Naive thymus-derived CD4-positive, alpha-beta T cell (primary cell): ENCODE data around the gene VSIR. TPM values are rescaled to one million over a fixed set of nuclear protein-coding genes. Genes with fewer than 3 reads are reported as not detected.

Experiments used
- ATAC-seq: fragments of 150-1000 bp; cut with Tn5 transposase; 2 replicates; pipeline ENCODE4 v1.10.0; 2021; ENCODE audit warnings: mild to moderate bottlenecking, moderate library complexity
- CTCF ChIA-PET: fragments of 350-600 bp; sonication (Branson Sonifier 250); formaldehyde crosslinking; loops from one replicate; lab custom pipeline; 2021; ENCODE audit warnings: antibody characterized with exemption; lab: Charles Lee
- POLR2A ChIA-PET: fragments of 350-600 bp; sonication (Branson Sonifier 250); formaldehyde crosslinking; loops from one replicate; lab custom pipeline; 2021; ENCODE audit warnings: antibody characterized with exemption, inconsistent platforms; lab: Charles Lee
- DNase-seq, 9 donors: peaks; one replicate each; pipeline versions ENCODE4 v3.0.0 to v3.0.0-alpha.2; 2020 to 2022; ENCODE audit warnings: mixed read lengths in 1 of 9
- H3K27ac ChIP-seq: one replicate; pipeline ENCODE4 v1.7.0; 2013; ENCODE audit warnings: mild to moderate bottlenecking, low read depth, low read length, moderate library complexity
- H3K27me3 ChIP-seq, 2 donors: one replicate each; pipeline ENCODE4 v1.7.0; 2013; ENCODE audit warnings: low read length in 2 of 2, mild to moderate bottlenecking in 2 of 2, moderate library complexity in 2 of 2; ENCODE audit not compliant: control insufficient read depth in 2 of 2, insufficient read depth in 2 of 2
- H3K36me3 ChIP-seq, 3 experiments: 1 replicate in 2 of 3; 2 replicates in 1 of 3; pipeline ENCODE4 v1.7.0; 2013; ENCODE audit warnings: low read length in 3 of 3, mild to moderate bottlenecking in 3 of 3, moderate library complexity in 1 of 3; ENCODE audit not compliant: insufficient read depth in 3 of 3, control insufficient read depth in 2 of 3
- H3K4me1 ChIP-seq, 2 donors: one replicate each; pipeline ENCODE4 v1.7.0; 2013; ENCODE audit warnings: low read length in 2 of 2, mild to moderate bottlenecking in 2 of 2, moderate library complexity in 1 of 2; ENCODE audit not compliant: control insufficient read depth in 2 of 2, insufficient read depth in 2 of 2
- H3K4me3 ChIP-seq: 2 replicates; pipeline ENCODE4 v1.7.0; 2013; ENCODE audit warnings: mild to moderate bottlenecking, low read length
- H3K9me3 ChIP-seq, 3 experiments: 1 replicate in 2 of 3; 2 replicates in 1 of 3; pipeline ENCODE4 v1.7.0; 2013; ENCODE audit warnings: low read length in 3 of 3; ENCODE audit not compliant: control insufficient read depth in 2 of 3
- H3K27ac Mint-ChIP-seq, 9 donors: one replicate each; pipeline ENCODE4 v1.8.0; 2020 to 2022; ENCODE audit warnings: mixed read lengths in 9 of 9, mild to moderate bottlenecking in 8 of 9, moderate library complexity in 5 of 9, inconsistent platforms in 2 of 9
- H3K27me3 Mint-ChIP-seq, 5 donors: one replicate each; pipeline ENCODE4 v1.8.0; 2021 to 2022; ENCODE audit warnings: mixed read lengths in 5 of 5, mild to moderate bottlenecking in 1 of 5
- H3K36me3 Mint-ChIP-seq, 5 donors: one replicate each; pipeline ENCODE4 v1.8.0; 2020 to 2022; ENCODE audit warnings: mixed read lengths in 5 of 5, mild to moderate bottlenecking in 3 of 5, inconsistent platforms in 1 of 5
- H3K4me1 Mint-ChIP-seq, 7 donors: one replicate each; pipeline ENCODE4 v1.8.0; 2020 to 2022; ENCODE audit warnings: mixed read lengths in 7 of 7, mild to moderate bottlenecking in 3 of 7, inconsistent platforms in 1 of 7
- H3K4me3 Mint-ChIP-seq, 10 donors: one replicate each; pipeline ENCODE4 v1.8.0; 2020 to 2022; ENCODE audit warnings: mild to moderate bottlenecking in 10 of 10, mixed read lengths in 10 of 10, moderate library complexity in 6 of 10, inconsistent platforms in 2 of 10
- H3K9me3 Mint-ChIP-seq, 11 donors: one replicate each; pipeline ENCODE4 v1.8.0; 2020 to 2022; ENCODE audit warnings: mixed read lengths in 11 of 11, mild to moderate bottlenecking in 4 of 11, inconsistent platforms in 1 of 11, moderate library complexity in 1 of 11
- intact Hi-C, 2 donors: fragments of 100-400 bp; cut with micrococcal nuclease; formaldehyde crosslinking; loops; one replicate each; pipeline ENCODE4 v1.15.1; 2023
- polyA plus RNA-seq, 2 donors: library from polyadenylated mRNA; unstranded; fragments of 300-500 nt; fragmentation: Illumina TruSeq; gene quantifications; one replicate each; pipeline ENCODE4 v1.2.3, GENCODE V29; 2021
- total RNA-seq, 6 experiments: library from RNA in 5 of 6; stranded (reverse) in 5 of 6; gene quantifications; 1 replicate in 5 of 6; 2 replicates in 1 of 6; pipeline ENCODE4 v1.2.3 and lab custom pipeline; 2021 to 2026

VSIR gene
- total and polyA plus RNA-seq, 7 experiments from 2014 or later = 91.1 to 300 (median 124) TPM

DNA sequence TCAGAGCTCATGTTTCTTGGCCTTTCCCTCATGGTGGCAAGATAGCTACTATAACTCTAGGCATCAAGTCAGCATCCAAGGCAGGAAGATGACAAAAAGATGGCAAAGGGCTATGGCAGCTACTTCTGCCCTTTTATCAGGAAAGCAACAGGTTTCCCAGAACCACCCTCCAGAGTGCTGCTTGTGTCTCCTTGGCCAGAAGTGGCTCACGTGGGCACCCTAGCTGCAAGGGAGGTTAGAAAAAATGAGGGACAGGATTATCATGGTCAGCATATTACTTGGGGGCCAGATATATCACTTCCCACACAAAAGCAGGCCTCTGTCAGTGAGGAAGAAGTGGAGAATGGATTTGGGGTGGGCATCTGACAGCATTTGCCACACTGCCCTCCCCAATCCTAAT lies 29.5 kb downstream of the VSIR start:
- peak overlapping the region; percentile 74 for H3K27ac ChIP-seq
- H3K9me3 Mint-ChIP-seq = peaks cover 0 to 2% (median 0%) of the 10 kb centered on the region in 11 donors
- H3K27ac Mint-ChIP-seq = peak overlapping the region; percentile 81 to 99 (median 98)
- H3K9me3 ChIP-seq = no peaks in the 10 kb centered on the region
- intact Hi-C loops = loop anchor here in 1 of 2 donors (10.0 kb wide), 1 partner anchor 551 kb away; no protein-coding TSS in a partner anchor
- no peaks in the 10 kb centered on the region for H3K27me3 Mint-ChIP-seq
- DNase-seq (no peak), ATAC-seq (no peak)
- H3K36me3 ChIP-seq = no peaks in the 10 kb centered on the region
- ChIA-PET CTCF (interaction anchor here (0.6 to 3.5 kb wide), 6 partner anchors 9 to 35 kb away, joined by 3 to 13 read pairs (median 3); partner anchors contain the start of gene VSIR), POLR2A (interaction anchor here (1.2 to 26.0 kb wide), 5 partner anchors 8 to 50 kb away, joined by 3 to 863 read pairs (median 18); partner anchors contain the start of genes C10orf105 and VSIR)
- no peak overlapping the region for H3K4me3 ChIP-seq
- no peaks in the 10 kb centered on the region for H3K27me3 ChIP-seq
- peaks cover 80 to 100% (median 97%) of the 10 kb centered on the region in 7 donors for H3K4me1 Mint-ChIP-seq
- peaks cover 93 to 99% of the 10 kb centered on the region in 2 donors for H3K4me1 ChIP-seq
- peak overlapping the region in 8 of 10 donors; percentile 59 to 90 (median 78) for H3K4me3 Mint-ChIP-seq
- H3K36me3 Mint-ChIP-seq = peaks cover 0 to 39% (median 0%) of the 10 kb centered on the region in 5 donors

DNA sequence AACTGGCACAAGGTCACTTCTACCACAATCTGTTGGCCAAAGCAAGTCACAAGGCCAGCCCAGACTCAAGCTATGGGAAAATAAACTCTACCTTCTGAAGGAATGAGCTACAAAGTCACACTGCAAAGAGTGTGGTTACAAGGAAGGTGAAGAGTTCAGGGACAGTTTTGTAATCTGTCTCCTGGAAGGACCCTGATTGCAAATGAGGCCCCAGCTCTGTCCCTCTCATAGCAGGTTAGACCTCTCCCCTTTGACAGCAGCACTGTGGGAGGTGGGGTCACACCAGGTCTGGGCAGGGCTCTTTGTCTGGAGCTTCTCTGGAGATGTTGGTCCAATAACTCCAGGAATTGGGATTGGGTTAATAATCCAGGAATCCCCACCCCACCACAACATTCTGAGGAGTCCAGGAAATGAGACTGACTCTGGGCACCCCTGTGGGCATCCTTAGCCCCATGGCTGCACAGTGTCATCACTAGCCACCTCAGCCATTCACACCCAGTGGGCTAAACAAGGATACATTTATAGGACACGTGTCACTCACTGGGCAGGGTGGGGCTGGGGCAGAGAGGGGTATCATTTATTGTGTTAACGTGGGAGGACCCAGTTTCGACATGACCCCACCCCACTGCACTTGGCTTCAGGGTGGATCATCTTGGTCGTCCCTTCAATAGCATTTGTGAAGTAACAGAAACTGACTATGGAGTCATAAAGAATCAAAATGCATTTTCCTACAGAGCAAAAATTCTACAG lies 30.1 kb downstream of the VSIR start:
- H3K4me1 Mint-ChIP-seq = peaks cover 79 to 100% (median 97%) of the 10 kb centered on the region in 7 donors
- H3K9me3 ChIP-seq = no peaks in the 10 kb centered on the region
- peak overlapping the region; percentile 74 for H3K27ac ChIP-seq
- no peaks in the 10 kb centered on the region for H3K27me3 Mint-ChIP-seq
- peak overlapping the region; percentile 50 to 90 (median 78) for H3K4me3 Mint-ChIP-seq
- H3K36me3 Mint-ChIP-seq = peaks cover 0 to 35% (median 0%) of the 10 kb centered on the region in 5 donors
- H3K27ac Mint-ChIP-seq = peak overlapping the region; percentile 81 to 99 (median 98)
- POLR2A ChIA-PET = interaction anchor here (1.2 to 26.0 kb wide), 6 partner anchors 8 to 49 kb away, joined by 3 to 863 read pairs (median 12); partner anchors contain the start of genes C10orf105 and VSIR
- H3K4me3 ChIP-seq = peak overlapping the region; percentile 55
- intact Hi-C loops = loop anchor here in 1 of 2 donors (10.0 kb wide), 1 partner anchor 552 kb away; no protein-coding TSS in a partner anchor
- DNase-seq = no peak
- H3K27me3 ChIP-seq = no peaks in the 10 kb centered on the region
- H3K4me1 ChIP-seq = peaks cover 87 to 97% of the 10 kb centered on the region in 2 donors
- no peak for ATAC-seq
- no peaks in the 10 kb centered on the region for H3K36me3 ChIP-seq
- CTCF ChIA-PET = interaction anchor here (0.8 to 3.5 kb wide), 10 partner anchors 8 to 46 kb away, joined by 3 to 13 read pairs (median 4); no protein-coding TSS in a partner anchor
- peaks cover 0 to 2% (median 0%) of the 10 kb centered on the region in 11 donors for H3K9me3 Mint-ChIP-seq

DNA sequence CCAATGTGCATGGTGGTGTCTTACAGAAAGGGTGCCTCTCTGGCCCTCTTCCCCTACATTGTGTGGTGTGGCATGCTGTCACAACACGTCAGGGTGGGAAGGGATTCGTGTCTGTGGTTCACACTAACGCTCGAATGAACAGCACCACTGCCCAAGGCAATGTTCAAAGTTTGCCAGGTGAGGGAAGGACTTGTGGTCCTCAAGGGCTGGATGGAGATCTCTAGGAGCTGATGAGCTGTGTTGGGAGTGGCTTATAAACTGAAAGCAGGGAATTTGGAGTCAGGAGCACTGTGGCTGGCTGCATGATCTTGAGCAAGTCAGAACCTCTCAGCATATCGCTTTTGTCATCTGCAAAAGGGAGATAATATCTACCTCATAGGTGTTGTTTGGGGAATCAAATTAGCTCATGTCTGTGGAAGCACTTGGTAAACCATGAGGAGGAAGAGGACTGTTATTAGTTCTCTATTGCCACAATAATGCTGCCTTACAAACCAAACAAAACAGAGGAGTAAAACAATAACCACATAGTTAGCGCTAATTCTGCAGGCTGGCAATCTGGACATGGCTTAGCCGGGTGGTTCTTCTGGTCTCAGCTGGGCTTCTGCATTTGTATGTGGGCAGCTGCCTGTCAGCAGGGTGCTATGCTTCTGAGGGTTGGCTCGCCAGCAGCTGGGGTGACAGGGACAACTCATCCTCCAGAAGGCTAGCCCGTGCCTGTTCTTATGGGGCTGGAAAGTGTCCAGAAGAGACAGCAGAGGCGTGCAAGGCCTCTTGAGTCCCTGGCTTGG lies 30.8 kb downstream of the VSIR start:
- Mint-ChIP-seq H3K4me3 (peak overlapping the region; percentile 50 to 90 (median 78)), H3K27me3 (no peaks in the 10 kb centered on the region), H3K27ac (peak overlapping the region; percentile 81 to 99 (median 98)), H3K9me3 (peaks cover 0 to 2% (median 0%) of the 10 kb centered on the region in 11 donors), H3K4me1 (peaks cover 80 to 100% (median 98%) of the 10 kb centered on the region in 7 donors), H3K36me3 (peaks cover 0 to 32% (median 0%) of the 10 kb centered on the region in 5 donors)
- ATAC-seq (peak; percentile 55), DNase-seq (no peak)
- Histone ChIP-seq H3K9me3 (no peaks in the 10 kb centered on the region), H3K36me3 (no peaks in the 10 kb centered on the region), H3K4me3 (peak overlapping the region; percentile 55), H3K27ac (peak overlapping the region; percentile 74), H3K4me1 (peaks cover 85 to 97% of the 10 kb centered on the region in 2 donors), H3K27me3 (no peaks in the 10 kb centered on the region)
- ChIA-PET CTCF (interaction anchor here (0.8 to 3.5 kb wide), 9 partner anchors 10 to 46 kb away, joined by 3 to 13 read pairs (median 4); no protein-coding TSS in a partner anchor), POLR2A (interaction anchor here (1.0 to 26.0 kb wide), 7 partner anchors 8 to 48 kb away, joined by 3 to 863 read pairs (median 7); partner anchors contain the start of genes C10orf105 and VSIR)
- intact Hi-C loops = loop anchor here in 1 of 2 donors (10.0 kb wide), 1 partner anchor 552 kb away; no protein-coding TSS in a partner anchor

DNA sequence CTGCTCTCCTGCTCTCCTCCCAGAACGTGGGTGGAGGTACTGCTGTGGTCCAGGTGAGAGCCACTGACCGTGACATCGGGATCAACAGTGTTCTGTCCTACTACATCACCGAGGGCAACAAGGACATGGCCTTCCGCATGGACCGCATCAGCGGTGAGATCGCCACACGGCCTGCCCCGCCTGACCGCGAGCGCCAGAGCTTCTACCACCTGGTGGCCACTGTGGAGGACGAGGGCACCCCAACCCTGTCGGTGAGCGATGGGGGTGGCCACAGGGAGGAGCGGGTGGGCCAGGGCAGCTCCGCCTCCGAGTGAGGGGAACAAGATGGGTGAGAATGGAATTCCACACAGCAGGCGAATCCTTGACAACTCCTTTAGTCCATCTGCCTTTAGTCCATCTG lies 31.6 kb downstream of the VSIR start:
- H3K27ac Mint-ChIP-seq = peak overlapping the region; percentile 81 to 99 (median 98)
- peak overlapping the region; percentile 55 for H3K4me3 ChIP-seq

DNA sequence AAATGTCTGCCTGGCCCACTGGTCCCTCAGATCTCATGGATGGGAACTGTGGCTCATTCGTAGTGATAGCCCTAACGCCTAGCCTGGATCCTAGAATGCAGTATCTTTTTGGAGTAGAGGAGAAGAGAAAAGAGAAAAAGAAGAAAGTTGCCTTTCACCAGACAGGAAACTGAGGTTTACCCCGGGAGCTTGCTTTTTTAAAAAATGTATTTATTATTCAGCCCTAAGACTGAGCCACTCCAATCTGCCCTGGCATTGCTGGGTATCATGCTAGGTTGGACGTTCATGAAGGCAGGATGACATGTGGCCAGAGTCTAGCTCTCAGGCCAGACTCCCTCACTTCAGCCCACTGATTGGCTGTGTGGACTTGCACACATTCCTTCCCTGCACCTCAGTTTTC lies 32.3 kb downstream of the VSIR start:
- peaks cover 0 to 2% (median 0%) of the 10 kb centered on the region in 11 donors for H3K9me3 Mint-ChIP-seq
- ChIA-PET POLR2A (interaction anchor here (1.3 to 26.0 kb wide), 7 partner anchors 7 to 49 kb away, joined by 3 to 863 read pairs (median 13); partner anchors contain the start of genes C10orf105 and VSIR), CTCF (interaction anchor here (0.8 to 3.5 kb wide), 5 partner anchors 14 to 44 kb away, joined by 3 to 13 read pairs (median 3); no protein-coding TSS in a partner anchor)
- no peak for ATAC-seq
- H3K4me1 ChIP-seq = peaks cover 85 to 97% of the 10 kb centered on the region in 2 donors
- peak overlapping the region; percentile 69 to 90 (median 82) for H3K4me3 Mint-ChIP-seq
- H3K27me3 Mint-ChIP-seq = no peaks in the 10 kb centered on the region
- H3K9me3 ChIP-seq = no peaks in the 10 kb centered on the region
- no peaks in the 10 kb centered on the region for H3K27me3 ChIP-seq
- no peaks in the 10 kb centered on the region for H3K36me3 ChIP-seq
- H3K27ac Mint-ChIP-seq = peak overlapping the region; percentile 81 to 99 (median 97)
- H3K36me3 Mint-ChIP-seq = peaks cover 0 to 23% (median 0%) of the 10 kb centered on the region in 5 donors
- peak overlapping the region; percentile 55 for H3K4me3 ChIP-seq
- peak in 1 of 9 donors; percentile 35 for DNase-seq
- intact Hi-C loops = loop anchor here (2.0 to 10.0 kb wide), 2 partner anchors 14 to 554 kb away; no protein-coding TSS in a partner anchor
- peaks cover 80 to 100% (median 98%) of the 10 kb centered on the region in 7 donors for H3K4me1 Mint-ChIP-seq
- peak overlapping the region; percentile 74 for H3K27ac ChIP-seq

More for the DNA sequence above, 31.6 kb downstream of the VSIR start:
- intact Hi-C loops = loop anchor here (2.0 to 10.0 kb wide), 2 partner anchors 15 to 553 kb away; no protein-coding TSS in a partner anchor
- Mint-ChIP-seq H3K4me3 (peak overlapping the region; percentile 69 to 90 (median 82)), H3K9me3 (peaks cover 0 to 2% (median 0%) of the 10 kb centered on the region in 11 donors), H3K36me3 (peaks cover 0 to 25% (median 0%) of the 10 kb centered on the region in 5 donors), H3K27me3 (no peaks in the 10 kb centered on the region), H3K4me1 (peaks cover 79 to 100% (median 98%) of the 10 kb centered on the region in 7 donors)
- ChIA-PET POLR2A (interaction anchor here (1.0 to 26.0 kb wide), 7 partner anchors 9 to 49 kb away, joined by 3 to 863 read pairs (median 7); partner anchors contain the start of genes C10orf105 and VSIR), CTCF (interaction anchor here (1.0 to 3.5 kb wide), 6 partner anchors 9 to 45 kb away, joined by 3 to 13 read pairs (median 5); no protein-coding TSS in a partner anchor)
- Histone ChIP-seq H3K4me1 (peaks cover 85 to 97% of the 10 kb centered on the region in 2 donors), H3K9me3 (no peaks in the 10 kb centered on the region), H3K27ac (peak overlapping the region; percentile 74), H3K36me3 (no peaks in the 10 kb centered on the region), H3K27me3 (no peaks in the 10 kb centered on the region)
- no peak for DNase-seq
- no peak for ATAC-seq
